Activated CD8-positive, alpha-beta memory T cell treated with anti-CD3 and anti-CD28 coated beads for 4 hours (primary cell): ENCODE data around the gene KIAA1328.
"Not testable (repeated sequence)": the region's sequence is repeated elsewhere in the genome, so short reads cannot be mapped to it uniquely, and the experiment has no call there.

Experiments
- DNase-seq, 2 donors: peaks; one replicate each; pipeline ENCODE4 v3.0.0-alpha.2; 2020; ENCODE audit warnings: low read depth in 2 of 2

The KIAA1328 gene

GRCh38 chr18:36828630-36829361, at the start of gene KIAA1328, which contains the start of gene TPGS2:
TSS of gene KIAA1328 (plus strand) at chr18:36829127. CDS start at chr18:36829139, 12 bp downstream.
TSS of gene TPGS2 (minus strand) at chr18:36829002. CDS start at chr18:36828767, 235 bp downstream.
- DNase-seq = peak; percentile 62 to 71

GRCh38 chr18:36780748-36781147, 48.2 kb upstream of the KIAA1328 start:
- no peak for DNase-seq

GRCh38 chr18:36782710-36783109, 46.2 kb upstream of the KIAA1328 start:
- no peak for DNase-seq

DNA sequence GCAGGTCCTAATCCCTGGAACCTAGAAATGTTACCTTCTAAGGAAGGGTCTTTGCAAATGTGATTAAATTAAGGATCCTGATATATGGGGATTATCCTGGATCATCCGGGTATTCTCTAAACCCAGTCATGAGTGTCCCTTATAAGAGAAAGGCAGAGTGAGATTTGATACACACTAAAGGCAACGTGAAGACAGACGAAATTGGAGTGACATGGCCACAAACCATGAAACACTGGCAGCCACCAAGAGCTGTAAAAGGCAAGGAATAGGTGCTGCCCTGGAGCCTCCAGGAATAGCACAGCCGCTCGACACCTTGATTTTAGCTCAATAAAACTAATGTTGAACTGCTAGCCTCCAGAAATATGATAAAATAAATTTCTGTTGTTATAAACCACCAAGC, 45.1 kb upstream of the KIAA1328 start:
- no peak for DNase-seq

DNA sequence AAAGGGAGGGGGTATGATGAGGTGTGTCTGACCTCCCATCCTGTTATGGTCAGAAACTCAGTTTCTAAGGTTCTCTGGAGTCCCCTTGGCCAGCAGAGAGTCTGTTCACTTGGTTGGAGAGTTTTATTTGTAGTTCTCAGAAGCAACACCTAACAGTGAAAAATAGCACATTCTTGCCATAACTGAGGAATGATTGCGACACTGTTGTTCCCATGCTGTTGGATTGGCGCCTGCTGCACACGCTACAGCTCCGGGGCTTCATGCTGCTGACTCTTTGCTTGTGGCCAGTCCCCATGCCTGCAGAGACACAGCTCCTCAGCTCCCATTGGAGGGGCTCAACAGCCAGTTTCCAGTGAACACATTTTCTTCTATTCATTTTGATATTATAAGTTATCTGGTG, 42.2 kb upstream of the KIAA1328 start:
- DNase-seq = no peak

DNA sequence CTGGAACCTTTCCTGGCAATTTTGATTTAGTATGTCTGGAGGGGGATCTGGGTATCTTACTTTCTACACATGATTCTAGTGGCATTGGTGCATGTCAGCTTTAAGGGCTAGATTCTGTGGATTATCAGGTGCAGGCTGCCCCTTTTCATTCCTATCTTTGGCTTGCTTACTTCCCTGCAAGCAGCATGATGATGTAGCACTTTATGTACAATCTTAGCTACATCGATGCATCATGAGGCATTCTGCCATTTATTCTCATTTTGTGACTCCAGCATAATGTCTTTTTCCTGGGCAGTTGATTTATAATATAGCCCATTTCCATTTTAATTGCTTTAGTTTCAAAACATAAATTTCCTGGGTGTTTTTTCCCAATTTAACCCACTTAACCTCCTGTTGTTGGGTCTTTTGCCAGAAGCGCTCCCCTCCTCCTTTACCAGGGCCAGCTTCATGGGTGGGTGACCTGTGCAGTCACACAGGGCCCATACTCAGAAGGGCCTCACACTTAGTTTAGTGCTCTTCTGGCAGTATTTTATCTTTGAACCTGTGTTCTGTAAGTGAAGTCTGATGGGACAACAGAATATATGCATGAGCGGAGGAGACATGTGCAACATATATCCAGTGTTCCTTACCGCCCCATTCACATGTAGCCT, 36.2 kb upstream of the KIAA1328 start:
- no peak for DNase-seq

DNA sequence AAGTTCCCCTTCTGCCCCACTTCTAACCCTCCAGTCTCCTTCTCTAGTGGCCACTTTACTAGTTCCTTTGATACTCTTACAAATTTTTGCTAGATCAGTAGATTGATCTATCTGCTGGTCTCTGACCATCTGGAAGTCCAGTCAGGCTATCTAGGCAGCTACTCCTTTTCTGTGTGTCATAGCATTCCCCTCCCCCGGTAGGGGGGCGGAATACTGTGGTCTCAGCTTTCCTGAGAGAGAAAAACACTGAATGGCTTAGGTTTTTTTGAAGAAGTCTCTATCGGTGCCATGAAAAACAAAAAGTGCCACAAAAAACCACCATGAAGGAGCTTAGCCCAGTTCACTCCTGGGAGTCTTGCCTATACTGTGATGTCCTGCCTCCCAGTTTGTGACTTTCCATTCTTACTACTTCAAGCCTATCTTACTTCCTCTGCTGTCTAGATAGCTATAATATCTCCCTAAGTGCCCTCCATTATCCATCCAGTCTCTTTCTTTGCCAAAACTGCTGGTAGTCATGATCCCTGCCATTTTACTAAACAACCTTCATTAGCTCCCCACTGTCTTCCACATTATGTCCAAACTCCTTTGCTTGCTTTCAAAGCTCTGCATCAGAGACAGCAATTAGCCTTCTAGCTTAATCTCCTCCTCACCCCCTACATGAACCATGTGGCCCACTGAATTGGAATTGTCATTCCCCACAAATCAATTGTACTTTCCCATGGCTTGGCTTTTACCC, 30.0 kb upstream of the KIAA1328 start:
- no peak for DNase-seq

DNA sequence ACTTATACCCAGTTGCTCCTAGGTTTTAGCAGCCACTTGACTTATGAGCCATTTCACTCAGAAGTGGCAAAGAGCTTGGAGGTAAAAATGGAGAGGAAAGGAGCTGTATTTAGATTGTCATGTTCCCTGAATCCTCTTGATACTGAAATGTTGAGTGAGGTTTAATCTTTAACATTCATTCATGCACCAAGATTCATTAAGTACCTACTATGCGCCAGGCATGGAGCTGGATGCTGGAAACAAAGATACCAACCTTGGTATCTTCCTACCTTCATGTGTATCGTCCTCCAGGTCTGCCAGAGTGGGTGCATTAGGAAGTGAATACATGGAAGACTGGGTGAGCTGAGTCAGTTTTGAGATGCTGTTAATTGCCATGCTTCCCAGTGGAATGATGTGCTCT, 23.8 kb upstream of the KIAA1328 start:
- DNase-seq = no peak

DNA sequence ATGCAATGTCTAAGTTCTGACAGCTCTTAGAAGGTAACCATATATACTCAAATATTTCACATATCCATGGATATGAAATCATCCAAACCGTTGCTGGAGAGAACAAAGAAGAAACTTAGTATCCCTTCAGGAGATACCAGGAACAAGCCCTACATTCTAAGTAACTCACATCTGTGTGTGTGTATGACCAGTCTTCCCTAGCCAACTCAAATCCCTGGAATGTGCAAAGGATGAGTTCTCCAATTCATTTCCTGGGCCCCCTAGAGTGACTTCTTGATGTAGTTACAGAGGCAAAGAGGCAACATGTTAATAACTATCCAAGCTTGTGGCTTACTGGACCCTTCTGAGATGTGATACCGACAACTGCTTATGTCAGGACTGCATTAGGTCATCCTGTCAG, 20.2 kb upstream of the KIAA1328 start:
- no peak for DNase-seq

DNA sequence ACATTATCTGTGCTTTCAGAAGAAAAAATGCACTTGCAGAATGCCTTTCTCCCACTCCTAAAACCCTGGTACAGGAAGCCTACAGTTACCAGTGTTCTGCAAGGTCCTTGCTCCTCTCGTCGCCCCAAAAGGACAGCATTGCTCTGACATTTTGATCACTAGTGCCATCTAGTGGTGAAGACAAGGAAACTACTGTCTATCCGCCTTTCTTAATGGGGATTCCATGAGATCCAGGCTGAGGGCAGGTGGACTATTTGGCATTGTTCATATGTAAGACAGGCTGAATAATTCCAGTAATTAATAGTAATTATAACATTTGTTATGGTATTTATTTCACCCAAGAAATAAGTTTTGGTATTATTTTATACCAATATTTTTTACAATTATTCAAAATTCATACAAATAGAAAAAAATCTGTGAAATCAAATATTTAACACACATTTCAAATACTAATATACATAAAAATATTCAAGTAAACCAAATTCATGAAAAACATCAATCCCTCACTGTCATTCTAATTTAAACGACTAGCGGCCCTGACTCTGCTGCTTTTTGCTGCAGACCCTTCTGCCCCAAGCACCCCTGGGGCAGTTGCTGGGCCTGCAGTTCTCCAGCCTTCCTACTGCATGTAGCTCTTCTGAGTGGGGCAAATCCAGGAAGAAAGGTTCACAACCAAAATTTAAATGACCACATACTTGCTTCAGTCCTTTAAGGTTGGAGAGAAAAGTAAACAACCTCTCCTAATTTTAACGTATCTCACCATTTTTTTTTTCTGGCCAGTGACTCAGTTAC, 19.1 kb upstream of the KIAA1328 start:
- DNase-seq = no peak

DNA sequence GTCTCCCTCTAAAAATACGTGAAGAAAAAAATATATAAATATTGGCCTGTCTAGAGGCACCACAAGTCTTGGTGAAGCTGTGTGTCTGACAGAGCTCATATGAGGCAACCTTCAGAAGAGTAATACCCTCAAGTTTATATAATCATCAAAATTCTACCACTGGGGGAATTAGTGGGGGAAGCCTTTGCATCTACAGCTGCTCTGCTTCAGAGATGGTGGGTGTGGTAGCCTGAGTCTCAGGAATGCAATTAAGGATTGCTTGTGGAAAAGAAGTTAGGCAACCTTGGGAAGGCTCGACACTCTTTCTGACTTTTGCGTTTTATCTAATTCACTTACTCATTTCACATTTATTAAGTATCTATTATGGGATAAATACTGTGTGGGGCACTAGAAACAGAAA, 17.5 kb upstream of the KIAA1328 start:
- no peak for DNase-seq

DNA sequence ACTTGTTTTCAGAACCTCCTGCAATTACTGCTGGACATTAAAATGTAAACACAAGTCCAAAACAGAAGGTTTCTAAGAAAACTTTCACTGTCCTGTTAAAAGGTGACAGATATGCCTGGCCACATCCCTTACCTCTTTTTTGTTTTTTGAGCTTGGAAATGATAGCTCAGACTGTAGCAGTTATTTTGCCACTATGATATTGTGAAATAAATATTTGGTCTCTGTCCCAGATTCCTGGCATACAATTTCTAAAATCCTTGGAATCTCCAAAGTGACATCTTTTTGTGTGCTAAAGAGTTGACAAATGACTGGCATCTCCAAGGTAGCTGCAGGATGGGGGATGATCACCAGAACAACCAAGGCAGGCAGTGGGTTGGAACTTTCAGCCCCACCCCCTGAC, 17.0 kb upstream of the KIAA1328 start:
- DNase-seq = no peak

- DNase-seq = no peak
Observed at GRCh38 chr18:36812678-36813077, 16.2 kb upstream of the KIAA1328 start.

DNA sequence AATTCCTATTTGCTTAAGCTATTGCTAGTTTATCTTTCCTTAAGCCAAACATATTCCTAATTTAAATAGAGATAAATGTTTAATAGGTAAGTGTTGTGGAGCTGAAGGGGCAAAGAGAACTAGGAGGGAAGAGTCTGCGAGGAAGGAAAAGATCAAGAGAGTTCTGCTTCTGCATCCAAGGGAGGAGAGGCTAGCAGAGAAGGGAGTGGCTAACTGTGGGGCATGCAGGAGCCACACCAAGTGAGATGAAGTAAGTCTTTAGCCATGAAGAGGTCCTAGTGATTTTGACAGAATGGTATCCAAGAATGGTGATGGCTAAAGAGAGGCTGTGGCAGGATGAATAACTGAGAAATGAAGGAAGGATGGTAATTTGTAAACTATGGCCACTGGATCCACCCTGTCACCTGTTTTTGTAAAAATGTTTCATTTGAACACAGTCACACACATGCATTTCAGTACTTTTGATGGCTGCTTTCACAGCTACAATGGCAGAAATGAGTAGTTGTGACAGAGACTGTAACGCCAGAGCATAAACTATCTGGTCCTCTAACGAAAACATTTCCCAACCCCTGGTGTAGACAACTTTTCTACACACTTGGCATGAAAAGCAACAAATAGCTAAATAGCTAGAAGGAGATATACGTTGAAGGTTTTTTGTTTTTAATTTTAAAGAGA, 15.7 kb upstream of the KIAA1328 start:
- no peak for DNase-seq

DNA sequence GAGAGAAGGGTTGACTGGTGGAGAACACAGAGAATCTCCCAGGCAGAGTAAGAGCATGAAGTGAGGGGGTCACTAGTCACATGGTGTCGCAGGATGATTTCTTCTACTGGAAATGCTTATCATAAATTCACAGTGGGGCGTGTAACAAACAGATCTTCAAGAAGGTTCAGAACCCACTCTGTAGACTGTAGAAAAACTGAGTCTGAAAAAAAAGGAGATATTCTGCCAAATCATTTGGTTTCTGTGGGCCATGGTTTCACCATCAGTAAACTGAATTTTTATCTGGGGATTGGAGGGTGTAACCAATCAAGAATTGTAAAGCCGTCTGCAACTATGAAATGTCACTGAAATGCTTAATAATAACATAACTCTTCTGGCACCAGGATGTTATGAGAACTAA, 15.1 kb upstream of the KIAA1328 start:
- DNase-seq = no peak

GRCh38 chr18:36814994-36815393, 13.9 kb upstream of the KIAA1328 start:
- DNase-seq = no peak

DNA sequence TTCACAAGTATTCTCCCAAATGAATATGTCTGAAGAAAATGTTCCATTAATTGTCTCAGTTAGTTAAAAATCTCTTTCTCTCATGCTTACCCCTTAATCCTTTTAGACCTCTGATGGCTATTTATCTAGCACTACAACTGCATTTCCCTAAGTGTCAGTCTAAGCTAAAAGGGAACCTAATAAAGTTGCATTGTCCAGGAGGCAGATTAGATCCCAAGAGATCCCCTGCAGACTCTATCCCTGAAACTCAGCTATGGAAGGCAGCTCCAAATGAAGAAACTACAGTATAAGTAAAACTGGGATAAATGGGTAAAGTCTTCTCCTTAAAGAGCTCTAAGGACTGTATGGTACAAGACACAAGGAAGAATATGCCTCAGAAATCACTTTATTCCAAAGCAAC, 12.8 kb upstream of the KIAA1328 start:
- DNase-seq = not testable (repeated sequence)

DNA sequence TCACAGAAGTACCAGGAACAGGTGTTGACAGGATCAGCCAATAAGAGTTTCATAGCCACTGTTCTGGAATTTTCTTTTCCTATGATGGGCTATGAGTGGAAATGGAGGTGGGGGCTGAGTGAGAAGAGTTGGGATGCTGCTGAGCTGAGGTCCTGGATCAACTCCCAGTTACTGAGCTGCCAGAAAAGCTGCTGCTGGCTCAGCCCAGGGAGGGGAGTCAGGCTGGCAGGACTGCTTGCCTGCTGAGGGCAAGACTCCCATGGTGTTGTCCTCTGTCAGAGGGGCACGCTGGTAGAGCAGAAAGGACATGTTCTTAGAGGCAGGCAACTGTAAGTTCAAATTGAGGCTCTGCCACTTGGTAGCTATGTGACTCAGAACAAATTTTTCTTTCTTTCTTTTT, 11.9 kb upstream of the KIAA1328 start:
- DNase-seq = no peak

GRCh38 chr18:36818652-36819051, 10.3 kb upstream of the KIAA1328 start:
- DNase-seq = no peak

DNA sequence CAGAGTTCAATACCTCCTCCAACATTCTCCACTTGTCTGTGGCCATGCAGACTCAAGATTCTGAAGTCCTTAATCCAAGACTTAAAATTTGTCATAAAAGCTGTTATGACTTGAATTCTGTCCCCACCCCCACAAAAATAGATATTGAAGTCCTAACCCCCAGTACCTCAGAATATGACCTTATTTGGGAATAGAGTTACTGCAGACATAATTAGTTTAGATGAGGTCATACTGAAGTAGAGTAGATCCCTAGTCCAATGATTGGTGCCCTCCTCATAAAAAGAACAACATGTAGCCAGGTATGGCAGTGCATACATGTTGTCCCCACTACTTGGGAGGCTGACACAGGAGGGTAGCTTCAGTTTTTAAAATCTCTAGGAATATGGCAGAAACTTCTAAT, 9.3 kb upstream of the KIAA1328 start:
- DNase-seq = no peak

DNA sequence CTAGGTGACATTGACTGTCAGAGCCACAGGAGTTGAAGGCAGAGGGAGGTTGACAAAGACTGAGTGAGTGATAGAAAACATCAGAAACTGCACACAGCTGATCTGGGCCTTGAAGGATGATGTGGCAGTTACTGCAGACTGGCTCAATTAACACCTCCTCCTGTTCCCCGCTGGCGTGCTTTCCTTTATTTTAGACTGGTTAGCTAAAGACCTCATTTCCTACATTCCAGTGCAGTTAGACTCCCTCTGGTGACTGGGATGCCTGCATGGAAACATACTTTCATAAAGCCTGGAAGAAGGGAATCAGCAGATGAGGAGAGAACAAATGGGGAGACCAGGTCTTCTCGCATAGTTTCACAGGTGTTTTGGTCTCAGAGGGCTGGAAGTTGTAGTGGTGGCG, 7.2 kb upstream of the KIAA1328 start:
- DNase-seq = no peak
